Measurements from ENCODE around the gene VSNL1. TPM values are rescaled to one million over a fixed set of nuclear protein-coding genes. Genes with fewer than 3 reads are reported as not detected.

The VSNL1 gene
- total RNA-seq, 1 experiment from 2014 or later: 9.9 TPM

DNA sequence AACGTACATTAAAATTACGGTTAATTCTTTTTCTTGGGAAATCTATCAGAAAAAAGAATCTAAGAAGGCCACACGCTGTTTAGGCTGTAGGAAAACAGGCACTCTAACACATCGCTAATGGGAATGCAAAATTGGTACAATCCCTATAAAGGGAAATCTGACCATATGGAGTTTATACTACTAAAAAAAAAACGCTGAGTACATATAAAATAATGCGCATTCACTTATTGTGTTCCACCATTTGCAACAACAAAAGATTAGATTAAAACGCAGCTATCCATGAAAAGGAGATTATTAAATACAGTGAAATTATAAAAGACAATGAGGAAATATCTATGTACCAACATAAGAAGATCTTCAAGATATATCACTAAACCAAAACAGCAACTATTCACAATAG, 150.3 kb downstream of the VSNL1 start:
- H3K27me3 Mint-ChIP-seq (ENCODE audit: low read depth): no peaks in the 10 kb centered on the region
- H3K9me3 Mint-ChIP-seq: no peaks in the 10 kb centered on the region; a peak in 1 of 5 replicates
- peaks cover 38 to 78% (median 70%) of the 10 kb centered on the region in 3 experiments for H3K36me3 Mint-ChIP-seq (ENCODE audit: insufficient read depth in 1 of 3, low read depth in 3 of 3)

More for the DNA sequence above, 150.3 kb downstream of the VSNL1 start:
- Histone ChIP-seq H4K8ac (replicated peaks; ENCODE audit: insufficient read length, low read depth, low read length) (no peak overlapping the region), H3K56ac (ENCODE audit: insufficient read length, low read depth, low read length) (no peak overlapping the region), H3K23me2 (ENCODE audit: insufficient read length, low read depth, low read length, poor library complexity, severe bottlenecking) (no peaks in the 10 kb centered on the region), H2BK120ac (ENCODE audit: low read depth, low read length, poor library complexity, severe bottlenecking) (no peak overlapping the region), H3K79me1 (ENCODE audit: insufficient read depth, low read depth, low read length, poor library complexity, severe bottlenecking) (no peaks in the 10 kb centered on the region), H3T11ph (ENCODE audit: low read length) (no peak overlapping the region), H3K27ac (ENCODE audit: insufficient read length, low read depth, low read length) (no peak overlapping the region), H2BK5ac (ENCODE audit: insufficient read length, low read length) (no peak overlapping the region), H3K27me3 (ENCODE audit: insufficient read depth, low read length) (no peaks in the 10 kb centered on the region), H3K9me3 (ENCODE audit: control insufficient read depth, low read depth, low read length) (no peaks in the 10 kb centered on the region), H4K91ac (ENCODE audit: insufficient read length, low read depth, low read length) (no peak overlapping the region), H3K4me1 (ENCODE audit: insufficient read depth, low read length) (no peaks in the 10 kb centered on the region), H3K18ac (ENCODE audit: insufficient read length, low read depth, low read length) (no peak overlapping the region), H2BK20ac (ENCODE audit: low read depth, low read length, poor library complexity, severe bottlenecking) (no peak overlapping the region), H2BK15ac (ENCODE audit: low read depth, low read length) (no peak overlapping the region), H3K14ac (ENCODE audit: insufficient read depth, low read length) (no peak overlapping the region), H3K4me2 (ENCODE audit: insufficient read depth, insufficient read length, low read length) (no peak overlapping the region), H3K79me2 (ENCODE audit: insufficient read depth, low read length) (no peaks in the 10 kb centered on the region), H4K20me1 (ENCODE audit: control insufficient read depth, insufficient read depth, insufficient read length) (no peaks in the 10 kb centered on the region), H2AK5ac (ENCODE audit: insufficient read length, low read length) (no peak overlapping the region), H3K9ac (ENCODE audit: extremely low read depth, insufficient read length, low read length) (no peak overlapping the region), H2AFZ (ENCODE audit: low read length) (no peak overlapping the region), H4K5ac (ENCODE audit: insufficient read length, low read depth, low read length) (no peak overlapping the region), H2BK12ac (ENCODE audit: insufficient read length, low read depth, low read length) (no peak overlapping the region), H3K4ac (ENCODE audit: low read depth, low read length) (no peak overlapping the region), H3K23ac (ENCODE audit: insufficient read length, low read depth, low read length) (no peak overlapping the region)
- H3K4me1 Mint-ChIP-seq: no peaks in the 10 kb centered on the region
- no CpG with 5 or more reads among the region's 7 CpGs for WGBS (ENCODE audit: extremely low coverage, insufficient read length, low lambda C conversion rate)
- no peak for DNase-seq
- TF ChIP-seq CTCF (conservative IDR thresholded peaks at IDR 0.05): no peak
- H3K4me3 Mint-ChIP-seq: no peak overlapping the region
- no peak overlapping the region for H3K27ac Mint-ChIP-seq

Other genes starting within 250 kb of the VSNL1 start
- 0.07 TPM in 1 of 2 replicates, not detected in the other for gene RAD51AP2, start 22.3 kb upstream of the VSNL1 start, total RNA-seq (2021)
- 40.3 and 41.9 TPM in 2 replicates for gene SMC6, start 213.1 kb downstream of the VSNL1 start, total RNA-seq (2021)
- 28.1 and 28.4 TPM in 2 replicates for gene GEN1, start 213.4 kb downstream of the VSNL1 start, total RNA-seq (2021)